ENCODE measurements around the gene VIPR2. TPM values are rescaled to one million over a fixed set of nuclear protein-coding genes. Genes with fewer than 3 reads are reported as not detected.

The VIPR2 gene
- total RNA-seq, 4 donors from 2014 or later = 0.38 to 2.4 (median 0.56) TPM

- TF ChIP-seq, protein P1, sequence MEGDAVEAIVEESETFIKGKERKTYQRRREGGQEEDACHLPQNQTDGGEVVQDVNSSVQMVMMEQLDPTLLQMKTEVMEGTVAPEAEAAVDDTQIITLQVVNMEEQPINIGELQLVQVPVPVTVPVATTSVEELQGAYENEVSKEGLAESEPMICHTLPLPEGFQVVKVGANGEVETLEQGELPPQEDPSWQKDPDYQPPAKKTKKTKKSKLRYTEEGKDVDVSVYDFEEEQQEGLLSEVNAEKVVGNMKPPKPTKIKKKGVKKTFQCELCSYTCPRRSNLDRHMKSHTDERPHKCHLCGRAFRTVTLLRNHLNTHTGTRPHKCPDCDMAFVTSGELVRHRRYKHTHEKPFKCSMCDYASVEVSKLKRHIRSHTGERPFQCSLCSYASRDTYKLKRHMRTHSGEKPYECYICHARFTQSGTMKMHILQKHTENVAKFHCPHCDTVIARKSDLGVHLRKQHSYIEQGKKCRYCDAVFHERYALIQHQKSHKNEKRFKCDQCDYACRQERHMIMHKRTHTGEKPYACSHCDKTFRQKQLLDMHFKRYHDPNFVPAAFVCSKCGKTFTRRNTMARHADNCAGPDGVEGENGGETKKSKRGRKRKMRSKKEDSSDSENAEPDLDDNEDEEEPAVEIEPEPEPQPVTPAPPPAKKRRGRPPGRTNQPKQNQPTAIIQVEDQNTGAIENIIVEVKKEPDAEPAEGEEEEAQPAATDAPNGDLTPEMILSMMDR (IDR thresholded peaks at IDR 0.05; ENCODE audit: low read depth) = no peak
These were observed 165.6 kb downstream of the VIPR2 start for GRCh38 chr7:158979023-158979529.

Data from subcutaneous adipose tissue (tissue), 4 donors.